SIG-M5 treated with dmso at 0.1 percent for 504 hours (cell line): ENCODE measurements around the gene ULK1.
"Not testable (repeated sequence)": the region's sequence is repeated elsewhere in the genome, so short reads cannot be mapped to it uniquely, and the experiment has no call there.

Experiments
- DNase-seq: peaks from one replicate; lab custom pipeline; 2025; ENCODE audit not compliant: unreplicated experiment; lab: John Stamatoyannopoulos, UW

ULK1 gene

GRCh38 chr12:131941116-131941986 lies 46.9 kb downstream of the ULK1 start:
- no peak for DNase-seq

- no peak for DNase-seq
These were observed 47.5 kb downstream of the ULK1 start for GRCh38 chr12:131941987-131942341.

- no peak for DNase-seq
These were observed 48.2 kb downstream of the ULK1 start for GRCh38 chr12:131942671-131943070.

GRCh38 chr12:131943389-131943788 lies 49.0 kb downstream of the ULK1 start:
- DNase-seq, result no peak

- DNase-seq, result no peak
These were observed 49.5 kb downstream of the ULK1 start for GRCh38 chr12:131943876-131944275.

GRCh38 chr12:131944601-131945251 lies 50.3 kb downstream of the ULK1 start:
- DNase-seq, result no peak

- no peak for DNase-seq
These were observed 52.3 kb downstream of the ULK1 start for GRCh38 chr12:131946757-131947156.

GRCh38 chr12:131947482-131948027 lies 53.1 kb downstream of the ULK1 start:
- no peak for DNase-seq

- DNase-seq, result no peak
These were observed 53.8 kb downstream of the ULK1 start for GRCh38 chr12:131948166-131948712.

GRCh38 chr12:131948713-131949430 lies 54.5 kb downstream of the ULK1 start:
- DNase-seq, result not testable (repeated sequence)

- DNase-seq, result peak; percentile 92
These were observed 55.2 kb downstream of the ULK1 start, which contains the start of gene EP400 for GRCh38 chr12:131949431-131950181. TSS of gene EP400 (plus strand) at chr12:131949942. CDS start at chr12:131960620, 10,678 bp downstream.

GRCh38 chr12:131950182-131950913 lies 55.9 kb downstream of the ULK1 start:
- peak; percentile 19 for DNase-seq

- DNase-seq, result not testable (repeated sequence)
These were observed 59.4 kb downstream of the ULK1 start for GRCh38 chr12:131953810-131954209.

GRCh38 chr12:131954460-131954859 lies 60.0 kb downstream of the ULK1 start:
- not testable (repeated sequence) for DNase-seq

GRCh38 chr12:131959116-131959515 lies 64.7 kb downstream of the ULK1 start:
- DNase-seq, result no peak

GRCh38 chr12:131959641-131960589 lies 65.5 kb downstream of the ULK1 start:
- no peak for DNase-seq

- DNase-seq, result not testable (repeated sequence)
These were observed 66.3 kb downstream of the ULK1 start for GRCh38 chr12:131960590-131961325.

- DNase-seq, result not testable (repeated sequence)
These were observed 66.9 kb downstream of the ULK1 start for GRCh38 chr12:131961328-131961727.
